Gastrocnemius medialis (tissue), 4 donors: ENCODE data around the gene DAAM1.

Experiments
- POLR2A ChIP-seq, 2 donors: fragments of 450-650 bp; IDR thresholded peaks; one replicate each; pipeline ENCODE4 v1.6.1; 2017; ENCODE audit warnings: antibody characterized with exemption in 2 of 2, mild to moderate bottlenecking in 2 of 2, moderate library complexity in 2 of 2
- TF ChIP-seq, protein P1 (sequence below), 5 experiments: fragments of 450-650 bp in 3 of 5; fragments of 200-600 bp in 2 of 5; sonication (generic) in 2 of 5; IDR thresholded peaks in 4 of 5; conservative IDR thresholded peaks in 1 of 5; 1 replicate in 4 of 5; 2 replicates in 1 of 5; pipeline ENCODE4 v1.5.1; 2016 to 2019; ENCODE audit warnings: antibody characterized with exemption in 5 of 5, mild to moderate bottlenecking in 3 of 5, moderate library complexity in 3 of 5

DNA sequence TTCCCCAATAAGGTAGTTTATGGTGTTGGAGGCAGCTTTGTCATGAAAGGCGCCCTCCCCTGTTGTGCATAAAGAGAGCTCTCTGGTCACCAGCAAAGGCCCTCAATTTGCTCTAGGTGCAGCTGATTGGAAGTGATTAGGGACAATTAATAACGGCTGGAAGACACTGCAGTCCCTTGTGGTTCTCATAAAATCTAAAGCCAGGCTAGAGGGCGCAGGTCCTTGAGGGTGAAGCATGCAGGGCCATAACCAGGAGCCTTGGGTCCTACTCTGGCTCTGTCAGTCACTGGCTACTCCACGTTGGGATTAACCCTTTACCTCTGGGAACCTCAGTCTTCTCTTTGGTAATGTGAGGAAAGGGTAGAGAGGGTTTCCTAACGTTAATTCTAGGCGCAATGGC, 1.9 kb downstream of the DAAM1 start:
- TF ChIP-seq, protein P1, sequence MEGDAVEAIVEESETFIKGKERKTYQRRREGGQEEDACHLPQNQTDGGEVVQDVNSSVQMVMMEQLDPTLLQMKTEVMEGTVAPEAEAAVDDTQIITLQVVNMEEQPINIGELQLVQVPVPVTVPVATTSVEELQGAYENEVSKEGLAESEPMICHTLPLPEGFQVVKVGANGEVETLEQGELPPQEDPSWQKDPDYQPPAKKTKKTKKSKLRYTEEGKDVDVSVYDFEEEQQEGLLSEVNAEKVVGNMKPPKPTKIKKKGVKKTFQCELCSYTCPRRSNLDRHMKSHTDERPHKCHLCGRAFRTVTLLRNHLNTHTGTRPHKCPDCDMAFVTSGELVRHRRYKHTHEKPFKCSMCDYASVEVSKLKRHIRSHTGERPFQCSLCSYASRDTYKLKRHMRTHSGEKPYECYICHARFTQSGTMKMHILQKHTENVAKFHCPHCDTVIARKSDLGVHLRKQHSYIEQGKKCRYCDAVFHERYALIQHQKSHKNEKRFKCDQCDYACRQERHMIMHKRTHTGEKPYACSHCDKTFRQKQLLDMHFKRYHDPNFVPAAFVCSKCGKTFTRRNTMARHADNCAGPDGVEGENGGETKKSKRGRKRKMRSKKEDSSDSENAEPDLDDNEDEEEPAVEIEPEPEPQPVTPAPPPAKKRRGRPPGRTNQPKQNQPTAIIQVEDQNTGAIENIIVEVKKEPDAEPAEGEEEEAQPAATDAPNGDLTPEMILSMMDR (IDR thresholded peaks at IDR 0.05 in 4 of 5, conservative IDR thresholded peaks at IDR 0.05 in 1 of 5): no peak
- TF ChIP-seq POLR2A (IDR thresholded peaks at IDR 0.05): no peak
